ENCODE data around the gene ATP8A2.
A peak's percentile ranks its signal among the peaks of the same experiment; 100 is the strongest.

Gene ATP8A2

DNA sequence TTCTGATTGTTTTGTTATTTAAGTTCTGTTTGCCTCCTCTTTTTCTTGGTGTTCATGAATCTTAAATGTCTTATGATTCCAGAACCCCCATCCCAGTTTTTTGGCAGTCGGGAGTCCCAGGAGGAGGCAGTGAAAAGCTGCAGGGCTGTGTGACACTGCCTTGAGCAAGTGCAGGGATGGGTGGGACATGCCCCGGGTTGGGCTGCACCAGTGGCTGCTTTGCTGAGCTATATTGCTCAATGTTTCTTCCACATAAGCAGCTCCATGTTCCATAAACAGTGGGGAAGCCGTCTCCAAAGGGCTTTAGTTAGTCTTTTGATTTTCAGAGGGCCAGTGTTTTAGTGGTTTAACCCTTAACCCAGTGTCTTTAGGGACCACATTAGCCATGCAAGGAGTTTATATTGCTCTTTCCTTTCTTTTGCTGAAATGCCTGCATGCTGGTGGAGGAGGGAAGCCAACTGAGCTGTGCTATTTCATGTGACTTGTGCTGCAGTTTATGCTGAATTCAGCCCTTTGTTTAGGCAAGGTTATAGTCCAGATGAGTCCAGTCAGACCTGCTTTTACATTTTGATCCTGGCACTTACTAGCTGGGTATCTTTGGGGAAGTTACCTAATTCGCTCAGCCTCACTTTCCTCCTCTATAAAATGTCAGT, 13.1 kb downstream of the ATP8A2 start:
- no peak for DNase-seq

DNA sequence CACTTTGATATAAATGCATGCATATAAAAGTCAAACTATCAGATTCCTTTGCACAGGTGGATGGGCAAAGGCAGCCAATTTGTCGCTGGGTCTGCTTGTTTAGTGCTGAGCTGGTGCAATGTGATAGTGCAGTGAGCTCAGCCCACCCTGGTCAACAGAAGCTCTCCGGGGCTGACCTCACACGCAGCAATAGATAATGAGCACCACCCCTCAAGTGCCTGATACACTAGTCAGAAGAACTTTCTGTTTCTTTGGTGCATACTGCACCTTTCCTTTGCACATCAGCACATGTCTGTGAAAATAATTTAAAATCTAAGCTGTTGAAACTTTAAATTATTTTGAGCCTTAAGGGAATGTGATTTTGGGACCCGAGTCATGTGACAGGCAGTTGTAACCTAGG, 20.2 kb downstream of the ATP8A2 start:
- DNase-seq, result no peak

- DNase-seq, result no peak
Observed at GRCh38 chr13:25394402-25395060, 22.8 kb downstream of the ATP8A2 start.

GRCh38 chr13:25397763-25398162, 26.0 kb downstream of the ATP8A2 start:
- no peak for DNase-seq

DNA sequence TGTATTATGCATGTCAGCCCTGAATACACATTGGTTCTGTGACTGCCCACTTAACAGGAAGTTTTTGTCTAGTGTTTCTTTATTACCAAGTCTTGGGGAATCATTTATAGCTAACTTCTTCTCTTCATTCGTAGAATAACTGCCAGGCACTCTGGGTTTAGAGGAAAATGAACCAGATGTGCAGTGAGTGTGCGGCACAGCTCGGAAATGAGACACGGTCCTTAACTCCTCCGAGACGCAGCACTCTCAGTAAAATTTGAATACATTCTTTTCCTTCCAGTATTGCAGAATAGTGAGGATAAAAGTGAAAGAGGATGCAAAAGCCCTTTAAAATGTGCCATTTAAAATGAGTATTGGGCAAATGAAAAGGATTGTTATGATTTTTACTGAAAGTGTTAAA, 29.2 kb downstream of the ATP8A2 start:
- DNase-seq, result no peak

GRCh38 chr13:25401958-25402357, 30.2 kb downstream of the ATP8A2 start:
- DNase-seq, result no peak

- no peak for DNase-seq
Observed at GRCh38 chr13:25406377-25406776, 34.6 kb downstream of the ATP8A2 start.

DNA sequence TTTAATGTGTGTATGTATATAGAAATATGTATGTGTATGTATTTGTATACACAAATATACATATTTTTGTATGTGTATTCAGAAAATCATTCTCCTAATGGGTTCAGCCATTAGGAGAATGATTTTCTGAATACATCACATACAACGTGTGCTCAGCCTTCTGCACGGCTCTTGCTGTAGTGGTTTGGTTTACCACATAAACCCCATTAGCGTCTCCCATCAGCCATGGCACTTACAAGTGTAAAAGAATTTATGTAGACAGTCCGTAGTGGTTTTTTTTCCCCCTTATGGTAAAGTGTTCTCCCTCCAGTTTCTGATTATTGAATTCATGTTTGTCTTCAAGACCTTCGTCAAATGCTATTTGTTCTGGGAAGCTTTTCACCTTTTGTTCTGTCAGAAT, 38.2 kb downstream of the ATP8A2 start:
- no peak for DNase-seq

DNA sequence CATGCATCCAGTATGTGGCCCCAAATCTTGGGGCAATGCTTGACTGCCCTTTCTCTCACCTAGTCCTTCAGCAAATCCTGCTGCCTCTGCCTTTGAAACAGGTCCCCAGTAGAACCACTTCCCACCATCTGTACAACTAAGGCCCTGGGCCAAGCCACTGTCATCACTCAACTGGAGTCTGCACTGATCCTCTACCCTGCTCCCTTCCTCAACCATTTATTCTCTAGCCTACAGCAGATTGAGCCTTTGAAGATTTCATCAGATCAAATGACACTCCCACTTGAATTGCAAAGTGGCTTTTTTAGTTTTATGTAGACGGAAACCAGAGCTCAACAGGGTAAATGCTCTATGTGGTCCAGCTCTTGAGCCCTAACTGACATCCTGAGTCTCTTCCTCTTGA, 43.5 kb downstream of the ATP8A2 start:
- DNase-seq, result no peak

DNA sequence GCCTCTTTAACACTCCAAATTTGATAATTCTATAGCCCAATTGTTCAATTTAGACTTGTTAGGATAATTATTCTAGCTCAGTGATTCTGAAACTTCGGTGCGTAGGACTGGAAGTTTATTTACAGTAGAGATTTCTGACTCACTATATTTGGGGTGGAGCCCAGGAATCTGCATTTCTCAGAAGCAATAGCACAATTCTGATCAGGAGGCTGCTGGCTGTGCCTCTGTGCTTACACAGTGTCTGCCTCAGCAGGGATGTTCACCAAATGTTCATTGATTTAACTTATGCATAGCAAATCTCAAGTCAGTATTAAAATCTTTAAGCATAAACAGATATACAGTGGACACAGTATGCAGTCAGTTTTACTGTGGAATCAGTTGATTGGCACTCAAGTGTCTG, 45.8 kb downstream of the ATP8A2 start:
- no peak for DNase-seq

GRCh38 chr13:25420161-25420560, 48.4 kb downstream of the ATP8A2 start:
- DNase-seq, result no peak

- DNase-seq, result no peak
Observed at GRCh38 chr13:25421612-25422011, 49.8 kb downstream of the ATP8A2 start.

- DNase-seq, result no peak
Observed at GRCh38 chr13:25422153-25422552, 50.4 kb downstream of the ATP8A2 start.

- no peak for DNase-seq
Observed at GRCh38 chr13:25423831-25424230, 52.1 kb downstream of the ATP8A2 start.

DNA sequence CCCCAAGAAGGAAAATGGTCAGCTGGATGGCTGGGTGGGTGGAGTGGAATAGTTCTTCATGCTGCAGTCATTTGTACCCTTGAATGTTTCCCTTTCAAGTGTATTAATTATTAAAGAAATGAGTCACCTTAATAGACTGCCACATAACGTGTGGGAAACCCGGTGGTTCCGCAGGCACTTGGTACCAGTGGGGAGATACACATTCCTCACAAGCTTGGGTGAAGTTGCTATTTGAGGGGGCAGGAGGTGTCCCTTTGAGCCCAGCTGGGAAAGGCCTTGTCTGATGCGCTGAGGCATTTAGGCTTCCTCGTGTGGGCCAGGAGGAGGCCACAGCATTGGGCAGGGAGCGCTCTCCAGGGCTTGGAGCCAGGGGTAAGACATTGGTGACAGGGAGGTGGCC, 57.7 kb downstream of the ATP8A2 start:
- no peak for DNase-seq

GRCh38 chr13:25432691-25433090, 60.9 kb downstream of the ATP8A2 start:
- no peak for DNase-seq

- peak in 1 of 2 donors; percentile 8 for DNase-seq
Observed at GRCh38 chr13:25440061-25440460, 68.3 kb downstream of the ATP8A2 start.

DNA sequence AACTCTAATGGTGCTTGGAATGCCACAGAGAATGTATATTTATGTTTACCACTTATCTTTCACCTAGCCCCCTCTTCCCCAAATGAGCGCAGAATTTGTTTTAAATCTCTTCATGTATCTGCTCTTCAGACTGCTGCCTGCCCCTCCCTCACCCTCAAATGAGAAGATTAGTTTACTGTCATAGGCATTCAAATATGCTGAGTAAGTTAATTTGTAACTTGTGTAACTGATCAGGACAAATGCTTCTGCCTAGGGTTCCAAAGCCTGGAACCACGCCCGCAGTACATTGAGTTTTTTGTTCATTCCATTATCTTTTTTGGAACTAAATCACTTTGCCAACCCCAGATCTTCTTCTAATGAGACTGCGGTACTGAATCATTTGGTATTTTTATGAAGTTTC, 74.5 kb downstream of the ATP8A2 start:
- DNase-seq, result no peak

DNA sequence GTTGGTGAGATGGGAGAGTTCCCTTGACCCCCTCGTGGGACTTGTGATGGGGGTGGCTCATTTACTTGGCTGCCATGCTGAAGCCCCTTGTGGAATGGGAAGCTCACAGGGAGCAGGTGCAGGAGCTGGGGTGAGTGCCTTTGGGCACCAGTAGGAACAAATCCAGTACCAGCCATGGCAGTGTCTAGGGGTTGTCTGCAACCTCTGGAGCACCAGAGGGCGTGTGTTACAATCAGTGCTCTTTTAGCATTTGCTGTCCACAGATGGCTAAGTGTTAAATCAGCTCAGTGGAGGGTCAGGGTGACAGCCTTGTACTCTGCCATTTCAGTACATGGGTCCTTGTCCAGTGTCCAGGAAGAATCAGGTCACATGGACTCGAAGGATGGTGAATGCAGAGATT, 75.6 kb downstream of the ATP8A2 start:
- no peak for DNase-seq

GRCh38 chr13:25453850-25454365, 82.1 kb downstream of the ATP8A2 start:
- no peak for DNase-seq

DNA sequence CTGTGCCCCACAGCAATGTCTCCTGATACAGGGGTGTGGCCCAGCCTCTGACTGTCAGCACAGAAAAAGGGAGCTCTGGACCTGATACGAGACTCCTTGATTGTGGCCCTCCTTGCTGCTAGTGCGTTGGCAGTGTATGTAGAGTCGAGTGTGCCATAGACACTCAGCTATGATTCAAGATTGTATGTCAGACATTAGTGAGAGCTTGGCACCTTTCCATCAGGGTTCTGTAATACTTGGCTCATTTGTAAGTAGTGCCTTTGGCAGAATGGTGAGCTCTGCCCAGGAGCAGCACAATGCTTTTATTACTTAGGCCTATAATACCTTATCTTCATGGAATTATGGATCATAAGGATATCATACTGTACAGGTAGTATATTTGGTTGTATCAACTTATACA, 83.4 kb downstream of the ATP8A2 start:
- no peak for DNase-seq

DNA sequence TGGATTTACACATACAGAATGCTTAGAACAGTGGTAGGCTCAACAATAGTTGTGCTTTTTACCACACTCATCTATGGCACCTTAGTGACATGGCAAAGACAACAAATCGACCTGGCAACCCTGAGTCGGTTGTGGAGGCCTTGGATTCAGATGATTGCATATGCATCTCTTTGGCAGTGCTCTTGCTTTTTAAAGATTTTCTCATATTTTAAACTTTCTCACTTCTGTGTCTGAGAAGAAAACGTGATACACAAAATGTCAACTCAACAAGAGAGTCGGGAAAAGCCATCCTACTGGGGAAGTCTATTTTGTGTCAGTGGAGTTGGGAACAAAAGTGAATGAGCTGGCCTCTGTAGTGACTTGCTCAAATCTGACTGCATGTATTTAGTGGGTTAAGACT, 85.8 kb downstream of the ATP8A2 start:
- no peak for DNase-seq

GRCh38 chr13:25462301-25463125, 90.7 kb downstream of the ATP8A2 start:
- DNase-seq, result no peak

DNA sequence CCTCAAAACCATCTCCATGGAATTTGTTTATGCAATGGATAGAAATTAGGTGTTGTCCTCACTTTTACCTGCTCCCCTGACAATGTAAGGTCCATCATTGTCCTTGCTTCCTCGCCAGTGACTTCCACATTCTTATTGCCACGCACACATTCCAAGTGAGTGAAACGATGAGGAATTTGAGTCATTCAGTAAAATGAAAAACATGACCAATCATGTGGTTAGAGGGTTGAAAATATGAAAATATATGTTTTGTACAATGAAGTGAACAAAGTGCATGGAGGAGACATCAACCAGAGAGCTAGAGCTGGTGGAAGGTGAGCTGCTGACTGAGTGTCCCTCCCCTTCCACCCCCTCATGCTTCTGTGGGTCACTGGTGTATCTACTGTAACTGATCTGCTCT, 91.7 kb downstream of the ATP8A2 start:
- no peak for DNase-seq
